Progenitor cell of endocrine pancreas (in vitro differentiated cells): ENCODE data around the gene LHFPL6. TPM values are rescaled to one million over a fixed set of nuclear protein-coding genes. Genes with fewer than 3 reads are reported as not detected.
A peak's percentile ranks its signal among the peaks of the same experiment; 100 is the strongest.

Source experiments
- DNase-seq: peaks from one replicate; pipeline ENCODE4 v3.0.0; 2021; ENCODE audit warnings: low spot score; ENCODE audit not compliant: unreplicated experiment
- H3K27ac Mint-ChIP-seq: 2 replicates; pipeline ENCODE4 v1.8.0; 2021; ENCODE audit warnings: mild to moderate bottlenecking, moderate library complexity, mixed read lengths
- H3K27me3 Mint-ChIP-seq: 2 replicates; pipeline ENCODE4 v1.8.0; 2021; ENCODE audit warnings: mixed read lengths
- H3K36me3 Mint-ChIP-seq: 2 replicates; pipeline ENCODE4 v1.8.0; 2022; ENCODE audit warnings: mixed read lengths; ENCODE audit not compliant: insufficient read depth
- H3K4me1 Mint-ChIP-seq: 2 replicates; pipeline ENCODE4 v1.8.0; 2021; ENCODE audit warnings: low read depth, mixed read lengths
- H3K4me3 Mint-ChIP-seq: 2 replicates; pipeline ENCODE4 v1.8.0; 2021; ENCODE audit warnings: low read depth, mild to moderate bottlenecking, moderate library complexity, mixed read lengths
- H3K9me3 Mint-ChIP-seq: 2 replicates; pipeline ENCODE4 v1.8.0; 2021; ENCODE audit warnings: low read depth, mixed read lengths
- CTCF ChIP-seq: fragments of 200-600 bp; sonication (generic); IDR thresholded peaks from one replicate; pipeline ENCODE4 v1.5.0; 2021; ENCODE audit warnings: antibody characterized with exemption, mild to moderate bottlenecking; ENCODE audit not compliant: unreplicated experiment
- total RNA-seq: library from RNA; stranded (reverse); gene quantifications from 2 replicates; pipeline ENCODE4 v1.2.1, GENCODE V29; 2021

LHFPL6 gene
- total RNA-seq, 1 donor from 2014 or later: 1.0 TPM

GRCh38 chr13:39407138-39407537, 195.9 kb downstream of the LHFPL6 start:
- Mint-ChIP-seq H3K4me3 (no peak overlapping the region), H3K27me3 (peaks cover 3% of the 10 kb centered on the region), H3K9me3 (no peaks in the 10 kb centered on the region), H3K27ac (no peak overlapping the region), H3K36me3 (no peaks in the 10 kb centered on the region), H3K4me1 (peaks cover 5% of the 10 kb centered on the region)
- no peak for DNase-seq
- no peak for TF ChIP-seq CTCF

GRCh38 chr13:39406688-39407087, 196.3 kb downstream of the LHFPL6 start:
- peak; percentile 26 for TF ChIP-seq CTCF
- DNase-seq: no peak
- H3K27me3 Mint-ChIP-seq: peaks cover 3% of the 10 kb centered on the region
- H3K27ac Mint-ChIP-seq: no peak overlapping the region
- no peaks in the 10 kb centered on the region for H3K9me3 Mint-ChIP-seq
- no peak overlapping the region for H3K4me3 Mint-ChIP-seq
- no peaks in the 10 kb centered on the region for H3K36me3 Mint-ChIP-seq
- H3K4me1 Mint-ChIP-seq: peaks cover 5% of the 10 kb centered on the region

GRCh38 chr13:39405596-39406205, 197.3 kb downstream of the LHFPL6 start:
- peaks cover 3% of the 10 kb centered on the region for H3K27me3 Mint-ChIP-seq
- no peak for DNase-seq
- H3K4me1 Mint-ChIP-seq: peaks cover 5% of the 10 kb centered on the region
- no peak for TF ChIP-seq CTCF
- no peak overlapping the region for H3K27ac Mint-ChIP-seq
- peaks cover 2% of the 10 kb centered on the region for H3K9me3 Mint-ChIP-seq
- no peak overlapping the region for H3K4me3 Mint-ChIP-seq
- no peaks in the 10 kb centered on the region for H3K36me3 Mint-ChIP-seq

GRCh38 chr13:39405107-39405506, 197.9 kb downstream of the LHFPL6 start:
- no peak overlapping the region for H3K4me3 Mint-ChIP-seq
- peaks cover 2% of the 10 kb centered on the region for H3K9me3 Mint-ChIP-seq
- no peak for DNase-seq
- H3K27me3 Mint-ChIP-seq: no peaks in the 10 kb centered on the region
- H3K4me1 Mint-ChIP-seq: peaks cover 5% of the 10 kb centered on the region
- TF ChIP-seq CTCF: no peak
- H3K36me3 Mint-ChIP-seq: no peaks in the 10 kb centered on the region
- no peak overlapping the region for H3K27ac Mint-ChIP-seq

- no peaks in the 10 kb centered on the region for H3K36me3 Mint-ChIP-seq
- H3K4me3 Mint-ChIP-seq: no peak overlapping the region
- DNase-seq: no peak
- H3K4me1 Mint-ChIP-seq: peaks cover 5% of the 10 kb centered on the region
- H3K27ac Mint-ChIP-seq: no peak overlapping the region
- H3K27me3 Mint-ChIP-seq: no peaks in the 10 kb centered on the region
- no peak for TF ChIP-seq CTCF
- H3K9me3 Mint-ChIP-seq: peaks cover 2% of the 10 kb centered on the region
These were observed 199.9 kb downstream of the LHFPL6 start for GRCh38 chr13:39403106-39403505.
